GM12874 (cell line): ENCODE measurements around the gene BCL7B.

Experiments used
- TF ChIP-seq, protein P1 (sequence below): IDR thresholded peaks from 2 replicates; pipeline ENCODE4 v1.5.1; 2011; ENCODE audit warnings: low read depth, mild to moderate bottlenecking, control low read depth, low read length, moderate library complexity; ENCODE audit not compliant: insufficient read depth

Gene BCL7B

DNA sequence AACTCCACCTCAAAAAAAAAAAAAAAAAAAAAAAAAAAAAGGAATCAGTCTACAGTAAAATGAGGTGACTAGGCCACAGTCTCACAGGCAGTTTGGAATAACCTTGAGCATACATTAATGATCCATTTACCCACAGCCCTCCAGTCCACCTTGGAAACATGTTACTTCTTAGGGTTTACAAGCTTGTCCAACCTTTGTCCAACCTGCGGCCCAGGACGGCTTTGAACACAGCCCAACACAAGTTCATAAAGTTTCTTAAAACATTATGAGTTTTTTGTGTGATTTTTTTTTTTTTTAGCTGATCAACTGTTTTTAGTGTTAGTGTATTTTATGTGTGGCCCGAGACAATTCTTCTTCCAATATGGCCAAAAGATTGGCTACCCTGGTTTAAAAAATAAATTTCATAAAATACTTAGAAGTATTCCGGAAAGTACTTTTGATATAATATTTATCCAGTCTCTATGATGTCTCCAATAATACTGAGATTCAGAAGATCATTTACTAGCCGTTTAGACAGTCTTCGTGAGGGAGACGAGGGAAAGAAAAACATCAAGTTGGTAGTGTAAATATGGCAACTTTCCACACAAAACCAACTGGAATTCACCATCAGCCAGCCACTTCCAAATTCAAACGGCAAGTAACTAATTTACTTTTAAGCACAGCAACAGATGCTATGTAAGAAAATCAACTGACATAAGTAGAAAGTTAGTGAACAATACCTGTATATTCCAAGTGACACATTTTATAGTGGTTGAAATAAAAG, 45.3 kb downstream of the BCL7B start:
- TF ChIP-seq, protein P1, sequence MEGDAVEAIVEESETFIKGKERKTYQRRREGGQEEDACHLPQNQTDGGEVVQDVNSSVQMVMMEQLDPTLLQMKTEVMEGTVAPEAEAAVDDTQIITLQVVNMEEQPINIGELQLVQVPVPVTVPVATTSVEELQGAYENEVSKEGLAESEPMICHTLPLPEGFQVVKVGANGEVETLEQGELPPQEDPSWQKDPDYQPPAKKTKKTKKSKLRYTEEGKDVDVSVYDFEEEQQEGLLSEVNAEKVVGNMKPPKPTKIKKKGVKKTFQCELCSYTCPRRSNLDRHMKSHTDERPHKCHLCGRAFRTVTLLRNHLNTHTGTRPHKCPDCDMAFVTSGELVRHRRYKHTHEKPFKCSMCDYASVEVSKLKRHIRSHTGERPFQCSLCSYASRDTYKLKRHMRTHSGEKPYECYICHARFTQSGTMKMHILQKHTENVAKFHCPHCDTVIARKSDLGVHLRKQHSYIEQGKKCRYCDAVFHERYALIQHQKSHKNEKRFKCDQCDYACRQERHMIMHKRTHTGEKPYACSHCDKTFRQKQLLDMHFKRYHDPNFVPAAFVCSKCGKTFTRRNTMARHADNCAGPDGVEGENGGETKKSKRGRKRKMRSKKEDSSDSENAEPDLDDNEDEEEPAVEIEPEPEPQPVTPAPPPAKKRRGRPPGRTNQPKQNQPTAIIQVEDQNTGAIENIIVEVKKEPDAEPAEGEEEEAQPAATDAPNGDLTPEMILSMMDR = no peak

DNA sequence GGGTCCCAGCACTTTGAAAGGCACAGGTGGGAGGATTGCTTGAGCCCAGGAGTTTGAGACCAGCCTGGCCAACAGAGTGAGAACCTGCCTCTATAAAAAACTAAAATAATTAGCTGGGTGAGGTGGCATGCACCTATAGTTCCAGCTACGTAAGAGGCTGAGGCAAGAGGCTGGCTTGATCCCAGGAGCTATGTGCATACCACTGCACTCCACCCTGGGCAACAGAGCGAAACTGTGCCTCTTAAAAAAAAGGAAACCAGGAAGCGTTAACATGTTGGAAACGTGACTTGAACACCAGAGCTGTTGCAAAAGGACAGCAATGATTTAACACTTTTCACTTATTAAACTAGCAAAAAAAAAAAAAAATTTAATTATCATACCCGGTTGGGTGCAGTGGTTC, 48.0 kb downstream of the BCL7B start:
- TF ChIP-seq, protein P1 = no peak

DNA sequence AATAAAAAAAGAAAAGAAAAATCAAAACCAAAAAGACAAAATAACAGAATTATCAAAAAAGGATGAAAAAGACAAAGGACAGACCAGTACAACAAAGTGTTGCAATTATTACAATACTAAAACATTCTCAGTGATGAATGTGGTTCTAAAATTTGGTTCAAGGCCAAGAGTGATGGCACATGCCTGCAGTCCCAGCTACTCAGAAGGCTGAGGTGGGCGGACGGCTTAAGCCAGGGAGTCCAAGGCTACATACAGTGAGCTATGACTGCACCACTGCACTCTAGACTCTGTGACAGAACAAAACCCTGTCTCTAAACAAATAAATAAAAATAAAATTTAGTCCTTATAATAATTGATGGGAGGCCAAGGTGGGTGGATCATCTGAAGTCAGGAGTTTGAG, 49.9 kb downstream of the BCL7B start:
- TF ChIP-seq, protein P1 = no peak

DNA sequence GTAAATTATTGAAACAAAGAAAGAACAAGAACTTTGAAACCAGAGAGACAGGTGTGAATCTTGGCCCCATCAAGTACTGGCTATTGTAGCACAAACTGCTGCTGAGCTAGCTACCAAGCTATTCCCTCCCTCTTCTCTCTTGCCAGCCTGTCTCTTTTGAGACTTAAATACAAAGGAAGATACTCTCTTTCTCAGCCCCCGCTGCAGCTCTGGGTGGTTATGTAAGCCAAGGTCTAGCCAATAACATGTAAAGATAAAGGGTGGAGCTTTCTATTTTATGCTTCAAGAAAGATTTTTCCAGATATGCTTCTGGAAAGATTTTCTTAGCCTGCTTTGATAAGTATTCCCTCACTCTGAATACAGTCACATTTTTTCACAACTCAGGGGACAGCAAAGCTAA, 52.6 kb downstream of the BCL7B start:
- TF ChIP-seq, protein P1 = no peak

DNA sequence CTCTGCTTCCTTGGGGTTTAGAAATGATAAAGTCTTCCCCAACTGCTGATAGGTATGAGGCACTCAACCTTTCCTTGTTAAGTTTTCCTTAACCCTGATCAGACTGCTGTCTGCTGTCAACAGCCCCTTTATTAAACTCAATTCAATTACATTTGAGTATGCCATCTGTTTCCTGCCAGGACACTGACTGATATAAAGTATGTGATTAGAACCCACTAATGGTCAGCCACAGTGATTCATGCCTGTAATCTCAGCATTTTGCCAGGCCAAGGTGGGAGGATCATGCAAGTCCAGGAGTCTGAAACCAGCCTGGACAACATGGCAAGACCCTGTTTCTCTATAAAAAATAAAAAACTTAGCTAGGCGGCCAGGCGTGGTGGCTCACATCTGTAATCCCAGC, 53.5 kb downstream of the BCL7B start:
- TF ChIP-seq, protein P1 = no peak

DNA sequence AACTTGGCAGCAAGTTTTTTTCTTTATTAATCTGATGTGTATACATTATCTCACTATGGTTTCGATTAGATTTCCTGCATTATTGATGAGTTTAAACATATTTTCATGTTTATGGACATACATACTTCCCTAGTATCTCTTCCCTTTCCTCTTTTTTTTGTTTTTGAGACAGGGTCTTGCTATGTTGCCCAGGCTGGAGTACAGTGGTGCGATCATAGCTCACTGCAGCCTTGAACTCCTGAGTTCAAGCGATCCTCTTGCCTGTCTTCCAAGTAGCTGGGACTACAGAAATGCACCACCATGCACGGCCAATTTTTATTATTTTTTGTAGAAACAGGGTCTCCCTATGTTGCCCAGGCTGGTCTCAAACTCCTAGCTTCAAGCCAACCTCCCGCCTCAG, 54.3 kb downstream of the BCL7B start:
- TF ChIP-seq, protein P1 = no peak

DNA sequence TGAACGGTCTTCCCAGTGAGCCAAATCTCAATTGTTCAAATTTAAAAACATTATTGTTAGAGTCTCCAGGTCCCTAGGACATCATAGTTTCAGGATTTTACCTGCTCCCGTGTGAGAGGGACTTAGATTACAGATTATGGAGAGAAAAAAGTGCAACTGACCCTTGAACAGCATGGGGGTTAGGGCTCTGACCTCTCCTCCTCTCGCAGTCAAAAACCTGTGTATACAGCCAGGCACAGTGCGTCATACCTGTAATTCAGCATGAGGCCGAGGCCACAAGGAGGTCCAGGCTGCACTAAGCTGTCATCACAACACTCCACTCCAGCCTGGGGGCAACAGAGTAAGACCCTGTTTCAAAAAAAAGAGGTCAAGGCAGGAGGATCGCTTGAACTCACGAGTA, 60.9 kb downstream of the BCL7B start:
- TF ChIP-seq, protein P1 = no peak
